ENCODE results near the gene KDM4B.
A peak's percentile ranks its signal among the peaks of the same experiment; 100 is the strongest.

Gene KDM4B

GRCh38 chr19:5036698-5037563, 68.0 kb downstream of the KDM4B start:
- DNase-seq, result no peak

GRCh38 chr19:5037936-5038335, 69.0 kb downstream of the KDM4B start:
- DNase-seq, result no peak

GRCh38 chr19:5038631-5039271, 69.8 kb downstream of the KDM4B start:
- DNase-seq, result no peak

GRCh38 chr19:5039642-5040543, 71.0 kb downstream of the KDM4B start:
- no peak for DNase-seq

GRCh38 chr19:5040544-5041167, 71.7 kb downstream of the KDM4B start:
- no peak for DNase-seq

GRCh38 chr19:5041168-5041912, 72.4 kb downstream of the KDM4B start:
- DNase-seq, result no peak

- DNase-seq, result no peak
Observed at GRCh38 chr19:5041913-5042187, 72.9 kb downstream of the KDM4B start.

GRCh38 chr19:5042556-5042955, 73.6 kb downstream of the KDM4B start:
- no peak for DNase-seq

GRCh38 chr19:5045029-5045428, 76.1 kb downstream of the KDM4B start:
- no peak for DNase-seq

- DNase-seq, result no peak
Observed at GRCh38 chr19:5045956-5046338, 77.0 kb downstream of the KDM4B start.

- no peak for DNase-seq
Observed at GRCh38 chr19:5046339-5047039, 77.6 kb downstream of the KDM4B start.

GRCh38 chr19:5047251-5047935, 78.5 kb downstream of the KDM4B start:
- no peak for DNase-seq

GRCh38 chr19:5048091-5048726, 79.3 kb downstream of the KDM4B start:
- DNase-seq, result peak; percentile 44

- DNase-seq, result no peak
Observed at GRCh38 chr19:5048727-5049553, 80.0 kb downstream of the KDM4B start.

GRCh38 chr19:5049561-5049960, 80.6 kb downstream of the KDM4B start:
- no peak for DNase-seq

- DNase-seq, result no peak
Observed at GRCh38 chr19:5050067-5050656, 81.2 kb downstream of the KDM4B start.

- no peak for DNase-seq
Observed at GRCh38 chr19:5050905-5051304, 82.0 kb downstream of the KDM4B start.

GRCh38 chr19:5051619-5052018, 82.7 kb downstream of the KDM4B start:
- DNase-seq, result no peak

- no peak for DNase-seq
Observed at GRCh38 chr19:5052515-5052914, 83.6 kb downstream of the KDM4B start.

Measured in T-helper 9 cell (primary cell).